K562 (cell line): ENCODE data around the gene SETD3. TPM values are rescaled to one million over a fixed set of nuclear protein-coding genes. Genes with fewer than 3 reads are reported as not detected.

ENCODE experiments used
- ATAC-seq: fragments of 200-7000 bp; cut with Tn5 transposase; 3 replicates; pipeline ENCODE4 v1.9.1; 2020; ENCODE audit warnings: moderate library complexity
- BruUV-seq: library from RNA; stranded (reverse); fragments of 400-500 nt; replicated peaks from 2 replicates; lab custom pipeline; 2021; lab: Mats Ljungman, UMichigan
- CTCF ChIA-PET: fragments of 300-600 bp; formaldehyde crosslinking; extraction: SDS; loops from one replicate; lab custom pipeline; 2021; ENCODE audit warnings: low intra/inter-chr PET ratio; lab: Yijun Ruan, JAX
- POLR2A ChIA-PET: fragments of 300-600, 350-650 bp; sonication (Branson Sonifier 250); formaldehyde crosslinking; extraction: SDS; loops from one replicate; lab custom pipeline; 2021; ENCODE audit warnings: antibody characterized with exemption, inconsistent platforms; lab: Yijun Ruan, JAX
- DNase-seq, 4 experiments: peaks; one replicate each; pipeline versions ENCODE4 v3.0.0 to v3.0.0-alpha.2; 2011 to 2018; ENCODE audit warnings: low spot score in 3 of 4, mixed read lengths in 3 of 4; ENCODE audit errors: extremely low read depth in 1 of 4
- FAIRE-seq: peaks from 2 replicates; lab custom pipeline; 2011; peaks lifted over from hg19 to GRCh38; lab: Jason Lieb, UNC
- H2AFZ ChIP-seq: 2 replicates; pipeline ENCODE4 v1.6.0; 2011; ENCODE audit warnings: low read depth, low read length, control low read depth, inconsistent platforms
- H3K27ac ChIP-seq: fragments of 200-600 bp; 3 replicates; pipeline ENCODE4 v1.8.0; 2011; ENCODE audit warnings: low read depth, mild to moderate bottlenecking, control low read depth, inconsistent platforms, low read length, moderate library complexity, mixed read lengths; ENCODE audit errors: extremely low read depth
- H3K27me3 ChIP-seq, 2 experiments: fragments of 300-600 bp in 1 of 2; 2 replicates in 1 of 2; 3 replicates in 1 of 2; pipeline versions ENCODE4 v1.6.0 to v1.8.0; 2011; ENCODE audit warnings: inconsistent platforms in 2 of 2, low read length in 2 of 2, mild to moderate bottlenecking in 1 of 2, mixed read lengths in 1 of 2, moderate library complexity in 1 of 2; ENCODE audit not compliant: control insufficient read depth in 2 of 2, insufficient read depth in 2 of 2
- H3K36me3 ChIP-seq: fragments of 300-600 bp; 3 replicates; pipeline ENCODE4 v1.8.0; 2011; ENCODE audit warnings: mild to moderate bottlenecking, low read length, inconsistent platforms; ENCODE audit not compliant: control insufficient read depth, insufficient read depth
- H3K4me1 ChIP-seq, 2 experiments: fragments of 200-600 bp in 1 of 2; replicated peaks in 1 of 2; 2 replicates in 1 of 2; 3 replicates in 1 of 2; pipeline versions ENCODE4 v1.5.1 to v1.8.0; 2011; ENCODE audit warnings: inconsistent platforms in 2 of 2, low read length in 2 of 2, mild to moderate bottlenecking in 1 of 2, mixed read lengths in 1 of 2, moderate library complexity in 1 of 2; ENCODE audit not compliant: control insufficient read depth in 2 of 2, insufficient read depth in 2 of 2
- H3K4me2 ChIP-seq: 2 replicates; pipeline ENCODE4 v1.6.1; 2011; ENCODE audit warnings: low read length, control low read depth, inconsistent platforms, mixed read lengths; ENCODE audit not compliant: insufficient read depth
- H3K4me3 ChIP-seq: fragments of 200-600 bp; sonication (generic), shearing (Covaris generic); 2 replicates; pipeline ENCODE4 v1.5.1; 2016; ENCODE audit warnings: control low read depth, inconsistent platforms
- H3K79me2 ChIP-seq: fragments of 200-600 bp; 3 replicates; pipeline ENCODE4 v1.8.0; 2011; ENCODE audit warnings: low read length, inconsistent platforms; ENCODE audit not compliant: control insufficient read depth, insufficient read depth
- H3K9ac ChIP-seq, 2 experiments: 2 replicates each; pipeline versions ENCODE4 v1.6.0 to v1.6.1; 2011; ENCODE audit warnings: low read depth in 2 of 2, low read length in 2 of 2, control low read depth in 1 of 2, inconsistent platforms in 1 of 2, mild to moderate bottlenecking in 1 of 2, mixed read lengths in 1 of 2; ENCODE audit not compliant: insufficient read depth in 1 of 2
- H3K9me1 ChIP-seq: one replicate; pipeline ENCODE4 v1.6.0; 2011; ENCODE audit warnings: inconsistent platforms, mild to moderate bottlenecking, low read length, moderate library complexity; ENCODE audit not compliant: control insufficient read depth, insufficient read depth
- H3K9me3 ChIP-seq: replicated peaks from 2 replicates; pipeline ENCODE4 v1.5.1; 2011; ENCODE audit warnings: low read depth, low read length, inconsistent platforms; ENCODE audit not compliant: control insufficient read depth, insufficient read depth
- H4K20me1 ChIP-seq: replicated peaks from 2 replicates; pipeline ENCODE4 v1.6.1; 2011; ENCODE audit warnings: low read length, inconsistent platforms, mixed read lengths; ENCODE audit not compliant: control insufficient read depth, insufficient read depth
- BCL6 ChIP-seq: fragments of 250-450 bp; sonication (Bioruptor Pico); IDR thresholded peaks from 2 replicates; pipeline ENCODE4 v1.4.0; 2020
- CHD2 ChIP-seq: IDR thresholded peaks from 2 replicates; pipeline ENCODE4 v1.6.1; 2011; ENCODE audit warnings: low read depth, low read length
- CREB1 ChIP-seq, 2 experiments: sonication (generic) in 1 of 2; formaldehyde crosslinking in 1 of 2; IDR thresholded peaks; 2 replicates each; pipeline versions ENCODE4 v1.6.1 to v1.8.0; 2012 to 2022; ENCODE audit warnings: inconsistent platforms in 1 of 2, mild to moderate bottlenecking in 1 of 2, missing genetic modification reagents in 1 of 2, moderate library complexity in 1 of 2
- FOXJ2 ChIP-seq: fragments of 200-800 bp; sonication (Bioruptor generic); IDR thresholded peaks from 2 replicates; pipeline ENCODE4 v1.6.1; 2016; ENCODE audit warnings: missing genetic modification characterization, missing compliant biosample characterization
- HNRNPH1 ChIP-seq: fragments of 200-400 bp; formaldehyde crosslinking; optimal IDR thresholded peaks from 2 replicates; pipeline ENCODE3; 2017; ENCODE audit warnings: low read depth, mild to moderate bottlenecking, low read length, moderate library complexity
- HNRNPL ChIP-seq: fragments of 200-400 bp; formaldehyde crosslinking; IDR thresholded peaks from 2 replicates; pipeline ENCODE4 v1.6.1; 2017; ENCODE audit warnings: low read depth, mild to moderate bottlenecking, low read length
- KDM2B ChIP-seq: fragments of 250-450 bp; sonication (Bioruptor Pico); IDR thresholded peaks from 2 replicates; pipeline ENCODE4 v1.8.0; 2021; ENCODE audit warnings: mild to moderate bottlenecking, moderate library complexity
- NBN ChIP-seq: fragments of 450-650 bp; IDR thresholded peaks from 2 replicates; pipeline ENCODE4 v1.6.1; 2016; ENCODE audit warnings: low read depth, mild to moderate bottlenecking
- NFATC3 ChIP-seq: fragments of 450-650 bp; IDR thresholded peaks from 2 replicates; pipeline ENCODE4 v1.6.1; 2017; ENCODE audit warnings: mild to moderate bottlenecking
- NR3C1 ChIP-seq: sonication (generic); formaldehyde crosslinking; IDR thresholded peaks from 2 replicates; pipeline ENCODE4 v1.8.1; 2022; ENCODE audit warnings: missing genetic modification reagents
- TRIM25 ChIP-seq: fragments of 450-650 bp; IDR thresholded peaks from 2 replicates; pipeline ENCODE4 v1.7.0; 2016; ENCODE audit warnings: borderline replicate concordance
- XRCC4 ChIP-seq: IDR thresholded peaks from one replicate; pipeline ENCODE4 v1.6.1; 2011; ENCODE audit not compliant: insufficient read depth, insufficient read length; ENCODE audit errors: extremely low read depth
- ZNF57 ChIP-seq: fragments of 450-650 bp; formaldehyde crosslinking; IDR thresholded peaks from 2 replicates; pipeline ENCODE4 v1.4.0; 2020; ENCODE audit warnings: mild to moderate bottlenecking, moderate library complexity
- ZNF655 ChIP-seq: fragments of 250-450 bp; sonication (Bioruptor Pico); IDR thresholded peaks from 2 replicates; pipeline ENCODE4 v1.5.0; 2021
- ZNF830 ChIP-seq: fragments of 250-450 bp; sonication (Bioruptor Pico); IDR thresholded peaks from 2 replicates; pipeline ENCODE4 v1.5.0; 2021; ENCODE audit warnings: mild to moderate bottlenecking
- WGBS: fragments of 100-300 bp; shearing (Covaris generic); methylation state at CpG from one replicate; pipeline ENCODE4 v1.1.6; 2016; ENCODE audit warnings: low coverage, mixed read lengths; ENCODE audit not compliant: insufficient coverage; ENCODE audit errors: missing lambda C conversion rate; 5-methylcytosine and 5-hydroxymethylcytosine counted together
- in situ Hi-C: fragments of 300-500 bp; cut with MboI; formaldehyde crosslinking; loops from 4 replicates; pipeline ENCODE4 v1.15.0; 2018; ENCODE audit warnings: inconsistent platforms, mixed read lengths
- intact Hi-C: fragments of 100-400 bp; cut with micrococcal nuclease; formaldehyde crosslinking; loops from 2 replicates; pipeline ENCODE4 v1.14.2; 2022
- polyA plus RNA-seq, 8 experiments: library from polyadenylated mRNA; depleted of rRNA in 4 of 8; stranded (reverse) in 5 of 8; unstranded in 3 of 8; fragments of >200 nt; fragmentation: Nextera tagmentation in 2 of 8; fragmentation: Illumina TruSeq in 1 of 8; extraction: Ambion mirVana in 2 of 8; extraction: Trizol in 1 of 8; gene quantifications; 2 replicates each; pipeline versions ENCODE4 v1.2.1 to v1.2.3, GENCODE V29; 2011 to 2014; ENCODE audit warnings: inconsistent platforms in 1 of 8, missing spikeins in 1 of 8
- total RNA-seq, 7 experiments: library from RNA; depleted of rRNA in 6 of 7; stranded (reverse); fragments of >200 nt in 6 of 7; fragmentation: Illumina TruSeq in 2 of 7; extraction: Trizol in 2 of 7; gene quantifications; 2 replicates each; pipeline versions ENCODE4 v1.2.1 to v1.2.3, GENCODE V29; 2011 to 2021; ENCODE audit warnings: low replicate concordance in 1 of 7

SETD3 gene
- total and polyA plus RNA-seq, 9 of the 15 experiments (the other 6 are each of a cell fraction or from before 2014, with no cell fraction given), result 8.5 to 35.9 (median 26.5) TPM

GRCh38 chr14:99497894-99498293 is 17.2 kb upstream of the SETD3 start:
- no peak overlapping the region for H3K27ac ChIP-seq
- ChIA-PET POLR2A (interaction anchor here (1.1 kb wide), 1 partner anchor 17 kb away, joined by 3 read pairs; the partner anchor contains the start of genes CCNK and SETD3), CTCF (no interaction called here)
- H3K27me3 ChIP-seq, result no peaks in the 10 kb centered on the region
- no TSS peak for BruUV-seq
- no peaks in the 10 kb centered on the region for H3K9me3 ChIP-seq
- 78% methylated on average over 3 of the region's 3 CpGs for WGBS
- DNase-seq, result no peak
- in situ Hi-C loops, result no loop called here
- ATAC-seq, result no peak
- no peaks in the 10 kb centered on the region for H3K4me1 ChIP-seq
- H3K36me3 ChIP-seq, result peaks cover 86% of the 10 kb centered on the region
- no peak overlapping the region for H3K4me2 ChIP-seq
- FAIRE-seq, result no peak
- intact Hi-C loops, result no loop called here
- H4K20me1 ChIP-seq, result no peaks in the 10 kb centered on the region; the same call in 1 of the 2 replicates
- no peak overlapping the region for H3K9ac ChIP-seq
- peaks cover 10% of the 10 kb centered on the region; the same call in 1 of the 3 replicates for H3K79me2 ChIP-seq
- no peak overlapping the region for H3K4me3 ChIP-seq
- H2AFZ ChIP-seq, result no peak overlapping the region
- H3K9me1 ChIP-seq, result no peaks in the 10 kb centered on the region
- no peak for TF ChIP-seq CREB1 (IDR thresholded peaks at IDR 0.05)
- no peak for TF ChIP-seq CREB1 (CRISPR knock-in tag; IDR thresholded peaks at IDR 0.05)
- no peak for TF ChIP-seq KDM2B (CRISPR knock-in tag)

- H3K79me2 ChIP-seq, result peaks cover 16% of the 10 kb centered on the region; the same call in 2 of the 3 replicates
- ATAC-seq (no peak), DNase-seq (no peak), FAIRE-seq (no peak)
- ChIA-PET CTCF (no interaction called here), POLR2A (interaction anchor here (0.8 to 1.1 kb wide), 2 partner anchors 16 to 120 kb away, joined by 3 to 4 read pairs; partner anchors contain the start of genes CCNK and SETD3)
- H3K4me3 ChIP-seq, result no peak overlapping the region
- no peak overlapping the region for H3K4me2 ChIP-seq
- no peaks in the 10 kb centered on the region for H3K9me1 ChIP-seq
- in situ Hi-C loops, result no loop called here
- no peak overlapping the region for H3K9ac ChIP-seq
- peaks cover 4% of the 10 kb centered on the region for H4K20me1 ChIP-seq
- 100% methylated on average over 1 of the region's 2 CpGs for WGBS
- no peaks in the 10 kb centered on the region for H3K27me3 ChIP-seq
- no peaks in the 10 kb centered on the region for H3K4me1 ChIP-seq
- peaks cover 86% of the 10 kb centered on the region for H3K36me3 ChIP-seq
- no TSS peak for BruUV-seq
- H3K9me3 ChIP-seq, result no peaks in the 10 kb centered on the region
- intact Hi-C loops, result no loop called here
- H3K27ac ChIP-seq, result no peak overlapping the region
- no peak overlapping the region for H2AFZ ChIP-seq
- TF ChIP-seq NBN (no peak), XRCC4 (no peak), HNRNPH1 (no peak), BCL6 (CRISPR knock-in tag) (no peak), HNRNPL (no peak), ZNF655 (CRISPR knock-in tag) (no peak), ZNF57 (no peak), NFATC3 (no peak), TRIM25 (no peak), NR3C1 (no peak), FOXJ2 (tag) (no peak), ZNF830 (CRISPR knock-in tag) (no peak), CHD2 (no peak)
Measured at GRCh38 chr14:99497341-99497740, 16.7 kb upstream of the SETD3 start.
